H1 (cell line): ENCODE data around the gene PI4K2A. TPM values are rescaled to one million over a fixed set of nuclear protein-coding genes. Genes with fewer than 3 reads are reported as not detected.

Experiments
- EZH2 ChIP-seq: fragments of 200-600 bp; sonication (generic); IDR thresholded peaks from 2 replicates; pipeline ENCODE4 v1.7.1; 2012; ENCODE audit warnings: low read depth, mild to moderate bottlenecking, moderate library complexity, low read length, inconsistent platforms; ENCODE audit not compliant: severe bottlenecking
- HDAC2 ChIP-seq, 2 experiments: fragments of 300-600 bp in 1 of 2; sonication (generic) in 1 of 2; IDR thresholded peaks; 2 replicates each; pipeline ENCODE4 v1.6.1; 2011 to 2012; ENCODE audit warnings: low read depth in 2 of 2, low read length in 2 of 2, mild to moderate bottlenecking in 2 of 2, moderate library complexity in 2 of 2, borderline replicate concordance in 1 of 2, inconsistent platforms in 1 of 2
- JUN ChIP-seq: IDR thresholded peaks from 2 replicates; pipeline ENCODE4 v1.6.1; 2011; ENCODE audit warnings: low read depth, mild to moderate bottlenecking, improper control_type of control experiment, low read length
- POLR2AphosphoS5 ChIP-seq: IDR thresholded peaks from 2 replicates; pipeline ENCODE4 v1.6.1; 2011; ENCODE audit warnings: low read depth, low read length
- RXRA ChIP-seq: IDR thresholded peaks from 2 replicates; pipeline ENCODE4 v1.6.1; 2011; ENCODE audit warnings: low read depth, mild to moderate bottlenecking, low read length, moderate library complexity; ENCODE audit not compliant: insufficient read depth
- TBP ChIP-seq: IDR thresholded peaks from 2 replicates; pipeline ENCODE4 v1.6.1; 2011; ENCODE audit warnings: low read depth, low read length, improper control_type of control experiment
- TCF12 ChIP-seq: IDR thresholded peaks from 2 replicates; pipeline ENCODE4 v1.6.1; 2011; ENCODE audit warnings: low read depth, mild to moderate bottlenecking, low read length
- ZNF274 ChIP-seq: IDR thresholded peaks from 2 replicates; pipeline ENCODE4 v1.7.0; 2012; ENCODE audit warnings: low read length, borderline replicate concordance; ENCODE audit errors: extremely low read depth
- polyA plus RNA-seq, 7 experiments: library from polyadenylated mRNA; depleted of rRNA in 3 of 7; stranded (reverse) in 5 of 7; unstranded in 2 of 7; fragments of >200 nt in 5 of 7; fragments of 200-250 nt in 2 of 7; gene quantifications; 1 replicate in 5 of 7; 2 replicates in 1 of 7; 4 replicates in 1 of 7; pipeline versions ENCODE4 v1.2.1 to v1.2.3, GENCODE V29; 2011 to 2013; ENCODE audit warnings: missing spikeins in 2 of 7, mixed read lengths in 2 of 7
- total RNA-seq: library from RNA; stranded (reverse); fragmentation: NEBNext Ultra II Directional; extraction: Animal tissue kit (Norgen Biotek cat#: 25700); gene quantifications from 2 replicates; pipeline ENCODE4 v1.2.1, GENCODE V29; 2021
- TF ChIP-seq, protein P1 (sequence below): fragments of 300-600 bp; sonication (generic); IDR thresholded peaks from 2 replicates; pipeline ENCODE4 v1.7.1; 2012; ENCODE audit warnings: low read length, moderate library complexity, mild to moderate bottlenecking, inconsistent platforms; ENCODE audit not compliant: insufficient replicate concordance
- TF ChIP-seq, protein P2 (sequence below): IDR thresholded peaks from 2 replicates; pipeline ENCODE4 v1.6.1; 2011; ENCODE audit warnings: low read length, improper control_type of control experiment

PI4K2A gene
- total and polyA plus RNA-seq, 2 of the 8 experiments (the other 6 are each of a cell fraction or from before 2014, with no cell fraction given), result 20.7 to 21.9 TPM

DNA sequence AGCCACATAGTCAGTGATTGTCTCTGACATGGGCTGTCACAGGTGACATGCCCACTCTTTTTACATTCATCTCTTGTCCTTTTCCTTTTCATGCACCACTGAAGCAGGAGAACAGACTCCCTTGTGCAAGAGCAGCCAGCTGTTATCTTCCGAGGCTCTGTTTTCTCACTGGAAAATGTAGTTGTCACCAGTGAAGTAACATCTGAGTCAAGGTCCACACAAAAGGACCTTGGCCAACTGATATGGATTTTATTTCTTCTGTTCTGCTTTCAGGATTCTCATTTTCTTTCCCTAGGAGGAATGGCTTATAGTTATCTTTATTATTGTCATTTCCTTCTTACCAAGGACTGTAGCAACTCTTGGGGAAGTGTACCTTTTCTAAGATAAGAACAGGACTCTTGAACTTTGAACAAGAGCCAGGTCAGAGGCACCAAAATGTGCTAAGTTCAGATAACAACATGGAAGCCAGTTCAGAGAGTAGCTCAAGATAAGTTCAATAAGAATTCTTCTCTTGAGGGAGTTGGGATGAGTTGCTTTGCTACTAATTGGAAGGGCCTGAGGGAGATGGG lies 23.9 kb downstream of the PI4K2A start (continued):
- TF ChIP-seq, protein P1, sequence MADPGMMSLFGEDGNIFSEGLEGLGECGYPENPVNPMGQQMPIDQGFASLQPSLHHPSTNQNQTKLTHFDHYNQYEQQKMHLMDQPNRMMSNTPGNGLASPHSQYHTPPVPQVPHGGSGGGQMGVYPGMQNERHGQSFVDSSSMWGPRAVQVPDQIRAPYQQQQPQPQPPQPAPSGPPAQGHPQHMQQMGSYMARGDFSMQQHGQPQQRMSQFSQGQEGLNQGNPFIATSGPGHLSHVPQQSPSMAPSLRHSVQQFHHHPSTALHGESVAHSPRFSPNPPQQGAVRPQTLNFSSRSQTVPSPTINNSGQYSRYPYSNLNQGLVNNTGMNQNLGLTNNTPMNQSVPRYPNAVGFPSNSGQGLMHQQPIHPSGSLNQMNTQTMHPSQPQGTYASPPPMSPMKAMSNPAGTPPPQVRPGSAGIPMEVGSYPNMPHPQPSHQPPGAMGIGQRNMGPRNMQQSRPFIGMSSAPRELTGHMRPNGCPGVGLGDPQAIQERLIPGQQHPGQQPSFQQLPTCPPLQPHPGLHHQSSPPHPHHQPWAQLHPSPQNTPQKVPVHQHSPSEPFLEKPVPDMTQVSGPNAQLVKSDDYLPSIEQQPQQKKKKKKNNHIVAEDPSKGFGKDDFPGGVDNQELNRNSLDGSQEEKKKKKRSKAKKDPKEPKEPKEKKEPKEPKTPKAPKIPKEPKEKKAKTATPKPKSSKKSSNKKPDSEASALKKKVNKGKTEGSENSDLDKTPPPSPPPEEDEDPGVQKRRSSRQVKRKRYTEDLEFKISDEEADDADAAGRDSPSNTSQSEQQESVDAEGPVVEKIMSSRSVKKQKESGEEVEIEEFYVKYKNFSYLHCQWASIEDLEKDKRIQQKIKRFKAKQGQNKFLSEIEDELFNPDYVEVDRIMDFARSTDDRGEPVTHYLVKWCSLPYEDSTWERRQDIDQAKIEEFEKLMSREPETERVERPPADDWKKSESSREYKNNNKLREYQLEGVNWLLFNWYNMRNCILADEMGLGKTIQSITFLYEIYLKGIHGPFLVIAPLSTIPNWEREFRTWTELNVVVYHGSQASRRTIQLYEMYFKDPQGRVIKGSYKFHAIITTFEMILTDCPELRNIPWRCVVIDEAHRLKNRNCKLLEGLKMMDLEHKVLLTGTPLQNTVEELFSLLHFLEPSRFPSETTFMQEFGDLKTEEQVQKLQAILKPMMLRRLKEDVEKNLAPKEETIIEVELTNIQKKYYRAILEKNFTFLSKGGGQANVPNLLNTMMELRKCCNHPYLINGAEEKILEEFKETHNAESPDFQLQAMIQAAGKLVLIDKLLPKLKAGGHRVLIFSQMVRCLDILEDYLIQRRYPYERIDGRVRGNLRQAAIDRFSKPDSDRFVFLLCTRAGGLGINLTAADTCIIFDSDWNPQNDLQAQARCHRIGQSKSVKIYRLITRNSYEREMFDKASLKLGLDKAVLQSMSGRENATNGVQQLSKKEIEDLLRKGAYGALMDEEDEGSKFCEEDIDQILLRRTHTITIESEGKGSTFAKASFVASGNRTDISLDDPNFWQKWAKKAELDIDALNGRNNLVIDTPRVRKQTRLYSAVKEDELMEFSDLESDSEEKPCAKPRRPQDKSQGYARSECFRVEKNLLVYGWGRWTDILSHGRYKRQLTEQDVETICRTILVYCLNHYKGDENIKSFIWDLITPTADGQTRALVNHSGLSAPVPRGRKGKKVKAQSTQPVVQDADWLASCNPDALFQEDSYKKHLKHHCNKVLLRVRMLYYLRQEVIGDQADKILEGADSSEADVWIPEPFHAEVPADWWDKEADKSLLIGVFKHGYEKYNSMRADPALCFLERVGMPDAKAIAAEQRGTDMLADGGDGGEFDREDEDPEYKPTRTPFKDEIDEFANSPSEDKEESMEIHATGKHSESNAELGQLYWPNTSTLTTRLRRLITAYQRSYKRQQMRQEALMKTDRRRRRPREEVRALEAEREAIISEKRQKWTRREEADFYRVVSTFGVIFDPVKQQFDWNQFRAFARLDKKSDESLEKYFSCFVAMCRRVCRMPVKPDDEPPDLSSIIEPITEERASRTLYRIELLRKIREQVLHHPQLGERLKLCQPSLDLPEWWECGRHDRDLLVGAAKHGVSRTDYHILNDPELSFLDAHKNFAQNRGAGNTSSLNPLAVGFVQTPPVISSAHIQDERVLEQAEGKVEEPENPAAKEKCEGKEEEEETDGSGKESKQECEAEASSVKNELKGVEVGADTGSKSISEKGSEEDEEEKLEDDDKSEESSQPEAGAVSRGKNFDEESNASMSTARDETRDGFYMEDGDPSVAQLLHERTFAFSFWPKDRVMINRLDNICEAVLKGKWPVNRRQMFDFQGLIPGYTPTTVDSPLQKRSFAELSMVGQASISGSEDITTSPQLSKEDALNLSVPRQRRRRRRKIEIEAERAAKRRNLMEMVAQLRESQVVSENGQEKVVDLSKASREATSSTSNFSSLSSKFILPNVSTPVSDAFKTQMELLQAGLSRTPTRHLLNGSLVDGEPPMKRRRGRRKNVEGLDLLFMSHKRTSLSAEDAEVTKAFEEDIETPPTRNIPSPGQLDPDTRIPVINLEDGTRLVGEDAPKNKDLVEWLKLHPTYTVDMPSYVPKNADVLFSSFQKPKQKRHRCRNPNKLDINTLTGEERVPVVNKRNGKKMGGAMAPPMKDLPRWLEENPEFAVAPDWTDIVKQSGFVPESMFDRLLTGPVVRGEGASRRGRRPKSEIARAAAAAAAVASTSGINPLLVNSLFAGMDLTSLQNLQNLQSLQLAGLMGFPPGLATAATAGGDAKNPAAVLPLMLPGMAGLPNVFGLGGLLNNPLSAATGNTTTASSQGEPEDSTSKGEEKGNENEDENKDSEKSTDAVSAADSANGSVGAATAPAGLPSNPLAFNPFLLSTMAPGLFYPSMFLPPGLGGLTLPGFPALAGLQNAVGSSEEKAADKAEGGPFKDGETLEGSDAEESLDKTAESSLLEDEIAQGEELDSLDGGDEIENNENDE, result no peak
- TF ChIP-seq JUN (no peak), HDAC2 (IDR thresholded peaks at IDR 0.05; ENCODE audit: borderline replicate concordance in 1 of 2, low read depth in 2 of 2, low read length in 2 of 2) (no peak), EZH2 (no peak), POLR2AphosphoS5 (no peak), TBP (no peak), ZNF274 (no peak), RXRA (no peak), TCF12 (no peak)
- TF ChIP-seq, protein P2, sequence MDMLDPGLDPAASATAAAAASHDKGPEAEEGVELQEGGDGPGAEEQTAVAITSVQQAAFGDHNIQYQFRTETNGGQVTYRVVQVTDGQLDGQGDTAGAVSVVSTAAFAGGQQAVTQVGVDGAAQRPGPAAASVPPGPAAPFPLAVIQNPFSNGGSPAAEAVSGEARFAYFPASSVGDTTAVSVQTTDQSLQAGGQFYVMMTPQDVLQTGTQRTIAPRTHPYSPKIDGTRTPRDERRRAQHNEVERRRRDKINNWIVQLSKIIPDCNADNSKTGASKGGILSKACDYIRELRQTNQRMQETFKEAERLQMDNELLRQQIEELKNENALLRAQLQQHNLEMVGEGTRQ, result no peak
